HG02970 (cell line): ENCODE measurements around the gene C5orf15.

Source experiments
- ATAC-seq: cut with Tn5 transposase; IDR thresholded peaks from one replicate; pipeline ENCODE4 v1.9.1; 2021; ENCODE audit warnings: mild to moderate bottlenecking, moderate library complexity, moderate number of reproducible peaks; ENCODE audit not compliant: unreplicated experiment, low FRiP score

Gene C5orf15

DNA sequence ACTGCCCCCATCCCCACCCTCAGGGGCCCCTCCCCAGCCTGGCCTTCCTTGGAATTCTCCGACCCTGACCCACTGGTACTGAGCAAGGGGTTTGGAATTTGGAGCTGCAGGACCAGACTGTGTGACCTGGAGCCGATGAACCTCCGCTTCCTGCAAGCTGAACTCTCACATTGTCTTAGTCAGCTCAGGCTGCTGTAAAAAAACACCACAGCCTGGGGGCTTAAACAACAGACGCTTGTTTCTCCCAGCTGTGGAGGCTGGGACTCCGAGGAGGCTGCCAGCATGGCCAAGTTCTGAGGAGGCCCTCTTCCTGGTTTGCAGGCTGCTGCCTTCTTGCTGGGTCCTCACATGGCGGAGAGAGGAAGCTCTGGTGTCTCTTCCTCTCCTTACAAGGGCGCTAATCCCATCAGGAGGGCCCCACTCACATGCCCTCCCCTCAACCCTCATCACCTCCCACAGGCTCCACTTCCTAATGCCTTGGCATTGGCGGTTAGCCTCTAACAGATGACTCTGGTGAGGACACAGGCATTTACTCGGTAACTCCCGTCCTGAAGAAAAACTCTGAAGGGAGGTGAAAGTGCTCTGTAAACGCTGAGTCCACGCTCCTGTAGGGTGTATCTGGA lies 42.4 kb downstream of the C5orf15 start:
- no peak for ATAC-seq

DNA sequence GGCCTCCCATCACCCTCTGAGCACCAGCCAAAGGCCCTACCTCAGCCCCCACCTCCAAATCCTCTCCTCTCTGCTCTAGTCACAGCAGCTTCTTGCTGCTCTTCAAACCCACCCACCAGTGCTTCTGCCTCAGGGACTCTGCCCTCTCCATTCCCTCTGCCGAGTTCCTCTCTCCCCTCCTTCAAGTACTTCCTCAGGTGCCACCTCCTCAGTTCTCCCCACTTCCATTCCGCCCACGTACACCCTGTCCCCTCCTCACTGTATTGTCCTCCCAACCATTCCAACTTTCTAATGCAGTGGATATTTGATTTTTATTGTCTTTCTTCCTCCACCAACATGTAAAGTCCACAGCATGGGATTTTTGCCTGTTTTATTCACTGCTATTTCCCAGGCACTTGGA lies 43.2 kb downstream of the C5orf15 start:
- ATAC-seq: no peak

DNA sequence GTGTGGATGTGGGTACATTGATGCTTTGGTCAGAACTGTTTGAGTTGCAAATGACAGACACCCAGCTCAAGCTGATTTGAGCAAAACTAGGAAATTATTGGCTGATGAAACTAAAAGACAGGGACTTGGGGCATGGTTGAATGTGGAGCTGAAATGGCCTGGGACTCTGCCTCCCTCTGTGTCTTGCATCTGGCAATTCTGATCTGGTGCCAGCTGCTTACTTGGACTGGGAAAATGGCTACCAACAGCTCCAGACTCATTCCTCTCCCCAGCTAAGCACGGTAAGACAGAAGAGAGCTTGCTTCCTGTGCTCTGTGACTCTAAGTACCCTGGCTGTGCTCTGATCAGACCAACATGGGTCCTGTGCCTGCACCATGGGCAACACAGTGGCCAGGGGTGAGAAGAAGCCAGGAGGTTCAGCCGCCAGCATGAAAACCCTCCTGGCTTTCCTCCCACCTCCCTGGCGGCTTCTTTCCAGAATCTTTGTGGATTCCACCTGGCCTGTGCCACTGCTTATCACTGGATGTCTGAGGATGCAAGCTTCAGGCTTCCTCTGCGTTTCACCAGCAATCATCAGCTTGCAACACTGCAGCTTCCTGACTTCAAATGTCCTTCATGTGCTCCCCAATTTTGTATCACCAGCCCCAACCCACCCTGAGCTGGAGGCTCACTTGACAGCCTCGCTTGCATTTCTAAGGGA lies 44.1 kb downstream of the C5orf15 start:
- no peak for ATAC-seq

DNA sequence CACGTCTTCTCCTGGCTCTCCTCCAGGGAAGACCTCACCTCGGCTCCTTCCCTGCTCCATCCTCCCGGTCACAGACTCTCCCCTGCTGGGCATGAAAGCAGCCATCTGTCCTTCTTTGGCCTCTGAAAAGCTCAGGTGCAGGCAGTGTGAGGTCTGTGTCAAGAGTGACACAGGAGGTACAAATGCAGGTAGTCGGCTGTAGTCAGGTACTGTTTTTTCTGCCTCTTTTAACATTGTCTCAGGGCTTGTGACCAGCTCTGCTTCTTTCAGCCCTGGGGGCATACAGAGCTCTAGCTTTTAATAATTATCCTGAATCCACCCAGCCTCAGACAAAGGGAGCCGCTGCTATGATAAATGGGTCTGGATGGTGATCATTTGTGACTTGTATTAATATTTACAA lies 46.4 kb downstream of the C5orf15 start:
- ATAC-seq: no peak

DNA sequence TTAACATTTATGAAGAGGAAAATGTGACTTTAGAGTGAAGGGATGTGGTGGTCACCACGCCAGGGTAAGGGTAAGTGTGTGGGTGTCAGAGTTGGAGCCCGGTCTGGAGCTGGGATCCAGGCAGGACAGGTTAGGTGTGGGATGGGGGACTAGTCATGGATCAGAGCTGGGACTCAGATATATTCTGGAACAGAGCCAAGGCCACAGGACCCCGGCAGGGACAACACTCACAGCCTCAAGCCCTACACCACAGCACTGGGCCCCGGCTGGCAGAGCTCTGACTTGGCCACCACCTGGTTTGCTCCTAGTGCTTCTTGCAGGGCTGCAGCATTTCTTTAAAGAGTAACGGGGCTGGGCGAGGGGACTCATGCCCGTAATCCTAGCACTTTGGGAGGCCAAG lies 47.4 kb downstream of the C5orf15 start:
- no peak for ATAC-seq

DNA sequence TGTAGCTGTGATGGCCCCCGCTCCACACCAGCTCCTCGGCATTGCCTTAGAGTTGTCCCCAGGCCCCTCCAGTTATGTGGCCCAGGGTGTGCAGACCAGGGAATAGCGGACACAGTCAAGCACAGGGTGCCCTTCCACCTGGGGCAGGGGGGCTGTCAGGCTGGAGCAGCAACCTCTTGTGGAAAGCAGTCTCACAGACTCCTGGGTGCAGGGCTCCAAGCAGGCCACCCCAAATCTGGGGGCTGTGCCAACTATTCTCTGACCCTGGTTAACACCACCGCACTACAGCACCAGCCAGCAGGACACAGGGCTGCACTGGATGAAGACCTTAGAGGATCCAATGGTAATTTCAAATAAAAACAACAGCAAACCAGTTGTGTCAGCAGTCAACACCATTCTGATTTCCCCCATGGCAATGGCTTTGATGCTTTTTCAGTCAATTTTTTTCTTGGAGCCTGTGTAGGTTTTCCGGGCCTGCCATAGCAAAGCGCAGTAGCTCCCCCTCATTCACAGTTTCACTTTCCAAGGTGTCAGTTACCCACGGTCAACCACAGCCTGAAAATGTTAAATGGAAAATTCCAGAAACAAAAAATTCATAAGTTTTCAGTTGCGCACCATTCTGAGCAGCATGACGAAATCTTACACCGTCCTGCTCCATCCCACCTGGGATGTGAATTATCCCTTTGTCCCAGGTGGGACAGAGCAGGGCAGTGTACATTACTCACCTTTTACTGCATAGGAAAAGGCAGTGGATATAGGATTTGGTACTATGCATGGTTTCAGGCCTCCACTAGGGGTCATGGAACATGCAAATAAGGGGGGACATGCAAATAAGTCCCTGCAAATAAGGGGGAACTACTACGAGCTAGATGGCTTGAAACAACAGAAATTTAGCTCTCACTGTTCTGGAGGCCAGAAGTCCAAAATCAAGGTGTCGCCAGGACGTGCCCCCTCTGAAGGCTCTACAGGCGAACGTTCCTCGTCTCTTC lies 49.0 kb downstream of the C5orf15 start:
- no peak for ATAC-seq

DNA sequence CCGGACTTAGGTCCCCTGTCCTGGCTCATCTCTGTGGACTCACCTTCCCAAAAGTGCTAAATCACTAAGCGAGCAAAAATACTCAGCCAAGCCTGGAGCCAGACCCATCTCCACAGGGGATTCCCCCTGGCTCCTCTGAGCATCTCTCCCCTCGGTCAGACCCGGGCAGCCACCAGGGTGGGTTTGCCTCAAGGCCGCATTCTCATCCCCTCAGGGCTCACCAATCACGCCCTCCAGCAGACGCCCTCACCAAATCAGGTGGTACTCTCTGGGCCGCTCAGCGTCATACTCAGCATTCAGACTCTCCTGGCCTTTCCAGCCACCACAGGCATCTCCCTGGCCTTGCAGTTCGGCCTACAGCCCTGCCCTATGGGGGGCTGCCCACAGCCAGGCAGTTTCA lies 49.7 kb downstream of the C5orf15 start:
- no peak for ATAC-seq

DNA sequence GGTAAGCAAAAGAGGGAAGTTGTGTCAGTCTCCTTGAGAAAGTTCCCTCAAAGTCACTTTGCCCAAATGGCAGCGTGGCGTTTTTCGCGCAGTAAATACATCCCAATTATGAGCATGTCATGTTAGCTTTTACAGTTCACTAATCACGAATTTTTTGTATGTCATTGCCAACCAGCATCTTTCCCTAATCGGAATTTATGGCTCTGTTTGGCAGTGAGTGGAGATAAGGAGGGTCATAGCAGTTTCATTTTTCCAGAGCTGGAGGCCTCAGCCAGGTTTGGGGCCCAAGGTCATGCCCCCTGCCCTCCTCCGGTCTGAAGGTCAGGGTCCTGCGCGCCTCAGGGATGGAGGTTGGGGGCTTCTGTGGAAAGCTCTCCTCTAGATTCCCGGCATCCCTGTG lies 50.1 kb downstream of the C5orf15 start:
- no peak for ATAC-seq

DNA sequence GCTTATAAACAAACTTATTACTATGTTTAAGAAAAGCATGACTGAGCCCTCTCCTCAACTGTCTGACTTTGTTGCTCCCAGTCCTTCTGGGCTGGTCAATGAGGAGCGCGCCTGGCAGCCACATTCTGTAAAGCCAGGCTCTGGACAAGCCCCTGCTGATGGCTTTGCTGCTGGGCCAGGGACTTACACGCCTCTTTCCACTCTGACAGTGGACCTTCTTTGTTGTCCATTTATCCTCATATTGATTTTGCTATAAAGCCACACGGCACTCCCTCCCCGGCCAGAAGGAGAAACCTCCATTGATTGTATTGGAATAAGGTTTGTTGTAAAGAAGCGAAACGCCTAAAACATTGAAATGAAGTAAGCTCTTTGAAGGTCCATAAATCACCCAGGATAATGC lies 50.6 kb downstream of the C5orf15 start:
- no peak for ATAC-seq

DNA sequence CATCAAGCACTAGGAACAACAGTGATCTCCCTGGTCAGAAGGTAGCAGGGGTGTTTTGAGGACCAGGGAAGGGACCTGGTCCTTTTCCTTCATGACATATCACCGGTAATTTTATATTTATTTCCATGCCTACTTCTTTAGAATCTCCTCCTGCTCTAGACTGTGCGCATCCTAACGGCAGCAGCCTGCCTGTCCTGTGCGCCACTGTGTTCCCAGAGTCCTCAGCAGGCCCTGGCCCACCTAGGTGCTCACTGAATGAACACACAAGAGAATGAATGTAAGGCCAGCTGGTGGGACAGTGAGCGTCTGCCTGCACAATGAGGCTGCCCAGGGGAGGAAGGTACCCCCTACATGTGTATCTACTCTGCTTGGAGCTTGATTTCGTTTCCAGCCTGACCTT lies 51.5 kb downstream of the C5orf15 start:
- ATAC-seq: no peak

DNA sequence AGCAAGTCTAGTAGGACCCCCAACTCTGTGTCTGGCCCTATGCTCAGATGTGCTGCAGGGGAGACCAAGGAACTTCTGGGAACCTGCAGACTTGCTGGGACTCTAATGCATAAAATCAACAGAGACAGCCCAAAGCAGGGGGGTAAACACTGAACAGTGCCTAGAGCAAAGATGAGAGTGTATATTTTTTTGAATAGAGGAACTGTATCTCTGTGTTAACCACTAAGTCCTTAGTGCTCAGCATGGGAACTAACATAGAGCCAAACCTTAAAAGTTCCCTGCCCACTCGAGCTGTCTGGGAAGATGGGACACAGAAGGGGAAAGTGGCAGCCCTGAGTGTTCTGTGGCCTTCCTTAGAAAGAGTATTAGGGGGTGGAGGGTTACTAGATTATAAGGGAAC lies 51.9 kb downstream of the C5orf15 start:
- ATAC-seq: no peak

DNA sequence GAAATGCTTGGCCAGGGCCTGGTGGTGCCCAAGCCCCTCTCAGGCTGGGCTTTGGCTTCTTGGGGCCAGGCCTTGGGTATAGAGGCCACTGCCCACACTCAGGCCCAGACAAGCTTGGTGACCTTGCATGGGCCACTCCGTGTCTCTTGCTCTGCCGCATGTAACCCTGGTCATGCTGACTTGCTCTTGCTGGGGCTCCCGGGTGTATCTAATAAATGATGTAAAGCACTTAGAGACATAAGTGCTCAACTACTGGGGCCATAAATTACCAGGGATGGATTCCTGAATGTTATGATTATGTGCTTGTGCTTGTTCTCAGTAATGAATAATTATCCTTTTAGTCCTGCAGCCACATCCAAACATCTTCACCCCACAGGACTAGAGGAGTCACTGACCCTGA lies 54.0 kb downstream of the C5orf15 start:
- ATAC-seq: no peak

DNA sequence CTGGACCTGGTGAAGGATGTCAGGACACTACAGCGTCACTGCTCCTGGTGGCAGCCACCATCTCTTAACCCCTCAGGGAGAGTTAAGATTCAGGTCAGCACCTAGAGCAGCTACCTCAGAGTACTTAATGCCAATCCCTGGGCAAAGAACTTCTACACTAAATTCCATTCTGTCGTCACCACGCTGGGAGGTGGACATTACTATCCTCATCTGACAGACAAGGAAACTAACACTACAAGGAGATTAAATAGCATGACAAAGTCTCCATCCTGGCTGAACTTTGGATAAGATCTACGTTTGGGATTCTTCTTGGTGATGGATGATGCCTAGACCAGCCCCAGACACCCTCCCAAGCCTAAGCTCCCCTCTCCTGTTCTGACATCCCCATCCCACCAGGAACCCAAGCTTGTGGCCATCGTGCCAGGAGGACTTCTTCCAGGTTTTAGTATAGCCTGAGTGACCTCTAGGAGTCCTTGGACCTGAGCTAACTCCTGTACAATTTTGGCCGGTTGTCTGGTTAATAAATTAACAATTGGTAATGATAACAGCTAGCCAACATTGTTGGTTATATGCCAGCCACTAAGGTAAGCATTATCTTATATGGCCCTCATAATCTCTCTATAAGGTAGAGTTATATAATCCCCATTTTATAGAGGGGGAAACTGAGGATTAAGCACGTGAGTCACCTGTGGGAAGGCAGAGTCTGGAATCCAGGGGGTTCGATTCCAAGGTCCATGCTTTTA lies 54.8 kb downstream of the C5orf15 start:
- ATAC-seq: no peak

DNA sequence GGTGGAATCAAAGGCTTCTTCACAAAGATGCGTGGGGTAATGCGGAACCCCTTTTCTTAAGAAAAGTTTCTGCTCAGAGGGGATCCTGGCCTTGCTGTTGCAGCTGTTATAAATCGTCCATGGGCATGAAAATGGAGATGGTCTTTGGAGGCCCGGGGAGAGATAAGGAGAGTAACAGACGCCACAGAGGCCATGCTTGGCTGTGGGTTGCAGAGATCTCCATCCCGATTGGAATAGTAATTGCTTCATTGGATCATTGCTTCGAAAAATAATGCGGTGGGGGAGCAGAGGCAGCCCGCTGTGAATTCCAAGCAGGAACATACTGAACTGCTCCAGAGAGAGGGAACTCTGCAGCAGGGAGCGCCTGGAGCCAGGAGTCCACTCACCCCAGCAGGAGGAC lies 55.5 kb downstream of the C5orf15 start:
- no peak for ATAC-seq

DNA sequence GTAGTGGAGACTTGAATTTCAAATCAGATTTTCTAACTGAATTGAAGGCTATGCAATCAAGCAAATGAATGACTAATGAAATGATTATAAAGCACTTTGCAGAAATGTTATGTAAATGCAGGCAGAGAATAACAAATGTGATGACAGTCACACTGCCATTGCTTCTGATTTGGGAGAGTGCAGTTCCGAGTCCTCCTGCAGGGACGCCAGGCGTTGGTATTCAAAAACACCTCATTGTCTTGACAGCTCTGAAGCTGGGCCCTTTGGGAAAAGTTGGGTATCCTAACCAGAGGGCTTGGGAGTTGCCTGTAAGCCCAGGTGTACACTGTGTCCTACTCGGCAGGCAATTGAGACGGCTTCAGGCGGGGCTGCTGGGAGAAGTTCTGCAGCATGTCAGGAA lies 57.9 kb downstream of the C5orf15 start:
- no peak for ATAC-seq

DNA sequence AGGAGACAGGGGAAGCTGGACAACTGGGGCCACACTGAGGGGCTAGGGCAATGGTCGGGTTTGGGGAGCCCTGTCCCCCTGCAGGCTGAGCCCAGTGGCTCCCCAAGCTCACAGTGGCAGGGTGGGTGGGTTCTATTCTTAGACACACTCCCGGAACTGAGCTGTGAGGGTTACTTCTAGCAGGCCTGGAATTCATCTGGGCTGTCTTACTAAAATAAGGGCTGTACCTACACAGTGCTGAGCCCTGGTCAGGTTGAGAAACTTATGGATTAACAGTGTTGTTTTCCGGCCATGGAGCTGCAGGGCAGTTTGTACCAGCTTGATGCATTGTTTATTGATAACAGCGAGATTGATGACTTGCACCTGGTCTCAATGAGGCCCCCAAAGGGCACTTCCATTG lies 58.8 kb downstream of the C5orf15 start:
- ATAC-seq: no peak

DNA sequence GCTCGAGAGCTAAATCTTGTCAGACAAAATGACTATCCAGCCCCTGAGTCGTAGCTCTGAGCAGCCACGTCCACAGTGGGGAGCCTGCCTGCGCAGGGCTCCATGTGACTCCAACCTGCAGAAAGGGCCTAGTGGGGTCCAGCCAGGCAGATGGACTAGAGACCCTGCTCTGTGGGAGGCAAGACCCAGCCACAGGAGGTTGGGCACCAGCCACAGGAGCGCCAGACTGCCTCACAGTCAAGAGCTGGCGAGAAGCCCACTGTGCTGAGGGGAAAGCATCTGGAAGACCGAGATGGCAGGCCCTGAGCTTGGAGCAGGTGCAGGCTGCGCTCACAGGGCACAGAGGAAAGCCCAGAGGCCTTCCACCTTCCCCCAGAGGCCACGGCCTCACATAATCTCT lies 61.4 kb downstream of the C5orf15 start:
- no peak for ATAC-seq

DNA sequence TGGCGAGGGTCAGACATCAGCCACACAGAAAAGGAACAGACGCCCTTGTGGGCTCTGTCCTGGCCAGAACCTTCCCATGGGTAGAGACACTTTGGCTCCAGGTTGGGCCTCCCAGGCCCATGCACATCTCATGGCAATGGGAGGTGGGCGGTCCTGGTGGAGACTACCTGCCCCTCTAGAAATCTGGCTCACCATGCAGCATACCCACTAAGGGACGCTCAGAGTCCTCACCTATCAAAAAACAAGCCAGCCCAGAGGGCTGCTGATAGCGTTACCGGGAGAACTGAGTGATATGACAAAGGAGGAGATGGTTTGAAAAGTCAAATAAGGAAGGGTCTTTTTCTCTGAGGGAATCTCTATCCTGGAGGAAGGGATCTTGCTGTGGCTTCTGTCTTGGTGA lies 62.1 kb downstream of the C5orf15 start:
- ATAC-seq: no peak
